Measurements from ENCODE around the gene NRL. TPM values are rescaled to one million over a fixed set of nuclear protein-coding genes. Genes with fewer than 3 reads are reported as not detected.

The NRL gene
- polyA plus RNA-seq, 1 donor (not counting 4 experiments of a cell fraction or from before 2014, with no cell fraction given): 0.29 TPM

DNA sequence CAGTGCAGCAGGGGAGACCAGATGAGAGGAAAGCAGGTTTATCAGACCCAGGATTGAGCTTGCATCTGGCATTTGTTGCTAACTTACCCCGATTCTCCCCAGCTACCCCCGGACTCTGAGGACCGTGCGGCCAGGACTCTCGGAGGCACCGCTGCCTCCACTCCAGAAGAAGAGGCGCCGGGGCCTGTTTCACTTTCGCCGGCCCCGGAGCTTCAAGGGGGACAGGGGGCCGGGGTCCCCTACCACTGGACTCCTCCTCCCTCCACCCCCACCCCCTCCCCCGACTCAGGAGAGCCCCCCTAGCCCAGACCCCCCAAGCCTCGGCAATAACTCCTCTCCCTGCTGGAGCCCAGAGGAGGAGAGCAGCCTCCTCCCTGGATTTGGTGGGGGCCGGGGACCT is 49.9 kb downstream of the NRL start:
- H3K9me1 ChIP-seq (ENCODE audit: control insufficient read depth, extremely low read depth, insufficient read depth, low read length): no peaks in the 10 kb centered on the region
- peaks cover 5% of the 10 kb centered on the region for H3K27me3 ChIP-seq (ENCODE audit: control insufficient read depth, extremely low read depth, insufficient read depth, low read length)
- H2AFZ ChIP-seq (ENCODE audit: control insufficient read depth, low read length): no peak overlapping the region
- H3K9me3 ChIP-seq (ENCODE audit: control insufficient read depth, low read depth, low read length): no peaks in the 10 kb centered on the region
- no peak overlapping the region for H3K4me2 ChIP-seq (ENCODE audit: control insufficient read depth, extremely low read depth, insufficient read depth, low read depth, low read length)
- no peak for DNase-seq (ENCODE audit: low read depth, low spot score)
- H4K20me1 ChIP-seq (ENCODE audit: control insufficient read depth, extremely low read depth, insufficient read depth, low read length): no peaks in the 10 kb centered on the region
- FAIRE-seq: no peak
- H3K36me3 ChIP-seq (ENCODE audit: control insufficient read depth in 2 of 2, extremely low read depth in 1 of 2, insufficient read depth in 2 of 2, low read length in 2 of 2): no peaks in the 10 kb centered on the region
- TF ChIP-seq CTCF (optimal IDR thresholded peaks at IDR 0.05 in 1 of 3, IDR thresholded peaks at IDR 0.05 in 1 of 3, conservative IDR thresholded peaks at IDR 0.05 in 1 of 3; ENCODE audit: extremely low read depth in 1 of 3, insufficient read depth in 2 of 3, low read length in 3 of 3): no peak
- no peak for TF ChIP-seq EZH2 (IDR thresholded peaks at IDR 0.05; ENCODE audit: low read length)
- H3K4me3 ChIP-seq (ENCODE audit: control insufficient read depth in 2 of 3, extremely low read depth in 1 of 3, insufficient read depth in 2 of 3, low read depth in 1 of 3, low read length in 3 of 3): no peak overlapping the region
- no peaks in the 10 kb centered on the region for H3K4me1 ChIP-seq (ENCODE audit: control insufficient read depth, extremely low read depth, insufficient read depth, low read length)
- no peak overlapping the region for H3K9ac ChIP-seq (ENCODE audit: control insufficient read depth, extremely low read depth, insufficient read depth, low read length)
- no peak overlapping the region for H3K27ac ChIP-seq (ENCODE audit: control insufficient read depth, insufficient read depth, low read length)
- no peaks in the 10 kb centered on the region for H3K79me2 ChIP-seq (ENCODE audit: control insufficient read depth, insufficient read depth, low read length)
- dilution Hi-C loops (cut with MboI; ENCODE audit: extremely low pct_ligation_motif_present, low sequenced_read_pairs): no loop called here

DNA sequence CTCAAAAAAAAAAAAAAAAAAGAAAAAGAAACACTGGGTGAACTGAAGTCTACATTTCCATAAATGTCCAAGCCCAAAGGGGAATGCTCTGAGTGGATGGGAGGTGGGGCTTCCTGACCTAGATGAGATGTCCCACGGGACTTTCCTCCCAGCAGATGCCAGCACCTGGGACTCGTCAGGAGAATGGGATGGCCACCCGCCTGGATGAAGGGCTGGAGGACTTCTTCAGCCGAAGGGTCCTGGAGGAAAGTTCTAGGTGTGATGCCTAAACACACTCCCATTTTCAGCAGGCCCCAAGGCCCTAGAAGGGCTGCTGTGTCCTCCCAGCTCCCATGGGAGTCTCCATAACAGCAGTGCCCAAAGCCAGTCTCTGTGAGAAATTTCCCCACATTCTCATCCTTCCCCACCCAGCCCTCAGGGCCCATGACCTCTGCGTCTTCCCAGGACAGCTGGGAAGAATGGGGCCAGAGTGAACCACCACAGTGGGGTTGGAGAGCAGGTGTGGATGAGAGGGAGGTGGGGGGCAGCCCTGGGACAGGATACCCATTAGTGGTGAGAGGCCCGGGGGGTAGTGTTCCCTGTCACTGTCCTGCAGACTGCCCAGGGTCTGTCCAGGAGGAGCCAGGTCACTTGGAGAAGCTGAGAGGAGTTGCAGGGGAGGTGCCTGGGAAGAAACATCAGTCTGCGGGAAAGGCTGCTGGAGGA is 50.5 kb downstream of the NRL start:
- H3K4me3 ChIP-seq (ENCODE audit: control insufficient read depth in 2 of 3, extremely low read depth in 1 of 3, insufficient read depth in 2 of 3, low read depth in 1 of 3, low read length in 3 of 3): no peak overlapping the region
- no peaks in the 10 kb centered on the region for H3K4me1 ChIP-seq (ENCODE audit: control insufficient read depth, extremely low read depth, insufficient read depth, low read length)
- peaks cover 5% of the 10 kb centered on the region for H3K27me3 ChIP-seq (ENCODE audit: control insufficient read depth, extremely low read depth, insufficient read depth, low read length)
- no peak overlapping the region for H3K9ac ChIP-seq (ENCODE audit: control insufficient read depth, extremely low read depth, insufficient read depth, low read length)
- no peak overlapping the region for H2AFZ ChIP-seq (ENCODE audit: control insufficient read depth, low read length)
- H3K79me2 ChIP-seq (ENCODE audit: control insufficient read depth, insufficient read depth, low read length): no peaks in the 10 kb centered on the region
- FAIRE-seq (no peak), DNase-seq (ENCODE audit: low read depth, low spot score) (no peak)
- TF ChIP-seq EZH2 (IDR thresholded peaks at IDR 0.05; ENCODE audit: low read length) (no peak), CTCF (optimal IDR thresholded peaks at IDR 0.05 in 1 of 3, IDR thresholded peaks at IDR 0.05 in 1 of 3, conservative IDR thresholded peaks at IDR 0.05 in 1 of 3; ENCODE audit: extremely low read depth in 1 of 3, insufficient read depth in 2 of 3, low read length in 3 of 3) (no peak)
- no peaks in the 10 kb centered on the region for H3K36me3 ChIP-seq (ENCODE audit: control insufficient read depth in 2 of 2, extremely low read depth in 1 of 2, insufficient read depth in 2 of 2, low read length in 2 of 2)
- no peak overlapping the region for H3K27ac ChIP-seq (ENCODE audit: control insufficient read depth, insufficient read depth, low read length)
- dilution Hi-C loops (cut with MboI; ENCODE audit: extremely low pct_ligation_motif_present, low sequenced_read_pairs): no loop called here
- no peaks in the 10 kb centered on the region for H3K9me3 ChIP-seq (ENCODE audit: control insufficient read depth, low read depth, low read length)
- H3K9me1 ChIP-seq (ENCODE audit: control insufficient read depth, extremely low read depth, insufficient read depth, low read length): no peaks in the 10 kb centered on the region
- no peaks in the 10 kb centered on the region for H4K20me1 ChIP-seq (ENCODE audit: control insufficient read depth, extremely low read depth, insufficient read depth, low read length)
- H3K4me2 ChIP-seq (ENCODE audit: control insufficient read depth, extremely low read depth, insufficient read depth, low read depth, low read length): no peak overlapping the region

Data from keratinocyte (primary cell).